NOMO-1 (cell line): ENCODE data around the gene PAK6.
A peak's percentile ranks its signal among the peaks of the same experiment; 100 is the strongest.

Experiments used
- DNase-seq, 2 experiments: peaks; one replicate each; lab custom pipeline; 2025; ENCODE audit not compliant: unreplicated experiment in 2 of 2; lab: John Stamatoyannopoulos, UW

Gene PAK6

GRCh38 chr15:40275523-40275922, 36.7 kb downstream of the PAK6 start:
- no peak for DNase-seq

- no peak for DNase-seq
Measured at GRCh38 chr15:40275954-40276353, 37.1 kb downstream of the PAK6 start.

- no peak for DNase-seq
Measured at GRCh38 chr15:40276927-40277326, 38.1 kb downstream of the PAK6 start.

- peak; percentile 45 to 59 for DNase-seq
Measured at GRCh38 chr15:40277471-40277870, 38.6 kb downstream of the PAK6 start.

- DNase-seq = no peak
Measured at GRCh38 chr15:40278026-40278425, 39.2 kb downstream of the PAK6 start.

GRCh38 chr15:40279437-40280141, 40.7 kb downstream of the PAK6 start:
- DNase-seq = peak; percentile 50 to 51

- DNase-seq = no peak
Measured at GRCh38 chr15:40280260-40281056, 41.6 kb downstream of the PAK6 start.

- no peak for DNase-seq
Measured at GRCh38 chr15:40281057-40281800, 42.4 kb downstream of the PAK6 start.

- no peak for DNase-seq
Measured at GRCh38 chr15:40281801-40282146, 42.9 kb downstream of the PAK6 start.

GRCh38 chr15:40282147-40282868, 43.4 kb downstream of the PAK6 start:
- DNase-seq = peak; percentile 32 to 64

GRCh38 chr15:40282869-40283614, 44.2 kb downstream of the PAK6 start, which contains the start of gene ANKRD63:
Gene ANKRD63, minus strand, starts transcription at chr15:40283064. Its CDS starts 478 bp downstream, at chr15:40282586.
- DNase-seq = peak; percentile 26 to 30

- no peak for DNase-seq
Measured at GRCh38 chr15:40283615-40284300, 44.9 kb downstream of the PAK6 start.

- DNase-seq = no peak
Measured at GRCh38 chr15:40285151-40285550, 46.3 kb downstream of the PAK6 start.

- DNase-seq = no peak
Measured at GRCh38 chr15:40285554-40286011, 46.7 kb downstream of the PAK6 start.

GRCh38 chr15:40286061-40286532, 47.2 kb downstream of the PAK6 start:
- no peak for DNase-seq

GRCh38 chr15:40286794-40287193, 47.9 kb downstream of the PAK6 start:
- DNase-seq = no peak

- DNase-seq = no peak
Measured at GRCh38 chr15:40287505-40287904, 48.6 kb downstream of the PAK6 start.

- no peak for DNase-seq
Measured at GRCh38 chr15:40287968-40288367, 49.1 kb downstream of the PAK6 start.

GRCh38 chr15:40289140-40289775, 50.4 kb downstream of the PAK6 start:
- DNase-seq = no peak
